HEK293 (cell line): ENCODE results near the gene COL8A1.
"Not testable (repeated sequence)": the region's sequence is repeated elsewhere in the genome, so short reads cannot be mapped to it uniquely, and the experiment has no call there.

Experiments
- BCL11A ChIP-seq: fragments of 450-650 bp; formaldehyde crosslinking; IDR thresholded peaks from 2 replicates; pipeline ENCODE4 v1.5.1; 2016; ENCODE audit warnings: low read depth, missing biosample characterization, missing genetic modification characterization
- ZBTB48 ChIP-seq: fragments of 450-650 bp; formaldehyde crosslinking; IDR thresholded peaks from 2 replicates; pipeline ENCODE4 v1.5.1; 2016; ENCODE audit warnings: missing biosample characterization, missing genetic modification characterization
- ZNF140 ChIP-seq: fragments of 450-650 bp; formaldehyde crosslinking; IDR thresholded peaks from 2 replicates; pipeline ENCODE4 v1.5.1; 2016; ENCODE audit warnings: missing biosample characterization, missing genetic modification characterization
- ZNF274 ChIP-seq, 2 experiments: fragments of 200-500 bp in 1 of 2; fragments of 450-650 bp in 1 of 2; sonication (Bioruptor generic) in 1 of 2; formaldehyde crosslinking in 1 of 2; IDR thresholded peaks; 2 replicates each; pipeline versions ENCODE4 v1.5.1 to v1.6.1; 2014 to 2016; ENCODE audit warnings: borderline replicate concordance in 1 of 2, inconsistent platforms in 1 of 2, low read length in 1 of 2, missing biosample characterization in 1 of 2, missing genetic modification characterization in 1 of 2
- ZNF433 ChIP-seq: fragments of 450-650 bp; formaldehyde crosslinking; IDR thresholded peaks from 2 replicates; pipeline ENCODE4 v1.5.1; 2016; ENCODE audit warnings: missing biosample characterization, missing genetic modification characterization, low read depth
- ZNF585B ChIP-seq: fragments of 450-650 bp; formaldehyde crosslinking; IDR thresholded peaks from 2 replicates; pipeline ENCODE4 v1.5.1; 2016; ENCODE audit warnings: missing biosample characterization, missing genetic modification characterization
- ZNF629 ChIP-seq: fragments of 450-650 bp; formaldehyde crosslinking; IDR thresholded peaks from 2 replicates; pipeline ENCODE4 v1.5.1; 2017; ENCODE audit warnings: missing biosample characterization, missing genetic modification characterization
- ZNF664 ChIP-seq: fragments of 450-650 bp; formaldehyde crosslinking; IDR thresholded peaks from 2 replicates; pipeline ENCODE4 v1.5.1; 2016; ENCODE audit warnings: missing biosample characterization, missing genetic modification characterization
- ZNF76 ChIP-seq: fragments of 450-650 bp; formaldehyde crosslinking; IDR thresholded peaks from 2 replicates; pipeline ENCODE4; 2016; ENCODE audit warnings: low read depth, missing biosample characterization, missing genetic modification characterization, borderline replicate concordance
- TF ChIP-seq, protein P1 (sequence below): fragments of 450-650 bp; formaldehyde crosslinking; IDR thresholded peaks from 2 replicates; pipeline ENCODE4 v1.5.1; 2016; ENCODE audit warnings: missing biosample characterization, missing genetic modification characterization
- TF ChIP-seq, protein P2 (sequence below): fragments of 450-650 bp; formaldehyde crosslinking; IDR thresholded peaks from 2 replicates; pipeline ENCODE4 v1.5.1; 2016; ENCODE audit warnings: missing biosample characterization, missing genetic modification characterization
- TF ChIP-seq, protein P3 (sequence below): fragments of 450-650 bp; formaldehyde crosslinking; IDR thresholded peaks from 2 replicates; pipeline ENCODE4 v1.5.1; 2016; ENCODE audit warnings: missing biosample characterization, missing genetic modification characterization, borderline replicate concordance
- TF ChIP-seq, protein P4 (sequence below): fragments of 450-650 bp; formaldehyde crosslinking; IDR thresholded peaks from 2 replicates; pipeline ENCODE4 v1.5.1; 2016; ENCODE audit warnings: missing biosample characterization, missing genetic modification characterization

DNA sequence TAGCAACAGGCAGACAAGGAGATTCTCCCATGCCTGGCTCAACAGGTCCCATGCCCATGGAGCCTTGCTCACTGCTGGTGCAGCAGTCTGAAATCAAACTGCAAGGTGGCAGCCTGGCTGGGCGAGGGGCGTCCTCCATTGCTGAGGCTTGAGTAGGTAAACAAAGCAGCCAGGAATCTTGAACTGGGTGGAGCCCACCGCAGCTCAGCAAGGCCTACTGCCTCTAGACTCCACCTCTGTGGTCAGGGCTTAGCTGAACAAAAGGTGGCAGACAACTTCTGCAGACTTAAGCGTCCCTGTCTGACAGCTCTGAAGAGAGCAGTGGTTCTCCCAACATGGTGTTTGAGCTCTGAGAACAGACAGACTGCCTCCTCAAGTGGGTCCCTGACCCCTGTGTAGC is 49.2 kb upstream of the COL8A1 start:
- TF ChIP-seq, protein P1, sequence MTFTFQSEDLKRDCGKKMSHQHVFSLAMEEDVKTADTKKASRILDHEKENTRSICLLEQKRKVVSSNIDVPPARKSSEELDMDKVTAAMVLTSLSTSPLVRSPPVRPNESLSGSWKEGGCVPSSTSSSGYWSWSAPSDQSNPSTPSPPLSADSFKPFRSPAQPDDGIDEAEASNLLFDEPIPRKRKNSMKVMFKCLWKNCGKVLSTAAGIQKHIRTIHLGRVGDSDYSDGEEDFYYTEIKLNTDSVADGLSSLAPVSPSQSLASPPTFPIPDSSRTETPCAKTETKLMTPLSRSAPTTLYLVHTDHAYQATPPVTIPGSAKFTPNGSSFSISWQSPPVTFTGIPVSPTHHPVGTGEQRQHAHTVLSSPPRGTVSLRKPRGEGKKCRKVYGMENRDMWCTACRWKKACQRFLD (tag by site-specific recombination): not testable (repeated sequence)
- TF ChIP-seq ZNF629 (tag by site-specific recombination); BCL11A; ZNF433 (tag by site-specific recombination); ZNF274 (IDR thresholded peaks at IDR 0.05; ENCODE audit: low read length); ZNF274 (tag by site-specific recombination; IDR thresholded peaks at IDR 0.05; ENCODE audit: borderline replicate concordance); ZNF76; ZNF585B (tag by site-specific recombination); ZBTB48 (tag by site-specific recombination); ZNF140 (tag by site-specific recombination); ZNF664 (tag by site-specific recombination): not testable (repeated sequence)
- TF ChIP-seq, protein P2, sequence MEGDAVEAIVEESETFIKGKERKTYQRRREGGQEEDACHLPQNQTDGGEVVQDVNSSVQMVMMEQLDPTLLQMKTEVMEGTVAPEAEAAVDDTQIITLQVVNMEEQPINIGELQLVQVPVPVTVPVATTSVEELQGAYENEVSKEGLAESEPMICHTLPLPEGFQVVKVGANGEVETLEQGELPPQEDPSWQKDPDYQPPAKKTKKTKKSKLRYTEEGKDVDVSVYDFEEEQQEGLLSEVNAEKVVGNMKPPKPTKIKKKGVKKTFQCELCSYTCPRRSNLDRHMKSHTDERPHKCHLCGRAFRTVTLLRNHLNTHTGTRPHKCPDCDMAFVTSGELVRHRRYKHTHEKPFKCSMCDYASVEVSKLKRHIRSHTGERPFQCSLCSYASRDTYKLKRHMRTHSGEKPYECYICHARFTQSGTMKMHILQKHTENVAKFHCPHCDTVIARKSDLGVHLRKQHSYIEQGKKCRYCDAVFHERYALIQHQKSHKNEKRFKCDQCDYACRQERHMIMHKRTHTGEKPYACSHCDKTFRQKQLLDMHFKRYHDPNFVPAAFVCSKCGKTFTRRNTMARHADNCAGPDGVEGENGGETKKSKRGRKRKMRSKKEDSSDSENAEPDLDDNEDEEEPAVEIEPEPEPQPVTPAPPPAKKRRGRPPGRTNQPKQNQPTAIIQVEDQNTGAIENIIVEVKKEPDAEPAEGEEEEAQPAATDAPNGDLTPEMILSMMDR (tag by site-specific recombination): not testable (repeated sequence)
- TF ChIP-seq, protein P3, sequence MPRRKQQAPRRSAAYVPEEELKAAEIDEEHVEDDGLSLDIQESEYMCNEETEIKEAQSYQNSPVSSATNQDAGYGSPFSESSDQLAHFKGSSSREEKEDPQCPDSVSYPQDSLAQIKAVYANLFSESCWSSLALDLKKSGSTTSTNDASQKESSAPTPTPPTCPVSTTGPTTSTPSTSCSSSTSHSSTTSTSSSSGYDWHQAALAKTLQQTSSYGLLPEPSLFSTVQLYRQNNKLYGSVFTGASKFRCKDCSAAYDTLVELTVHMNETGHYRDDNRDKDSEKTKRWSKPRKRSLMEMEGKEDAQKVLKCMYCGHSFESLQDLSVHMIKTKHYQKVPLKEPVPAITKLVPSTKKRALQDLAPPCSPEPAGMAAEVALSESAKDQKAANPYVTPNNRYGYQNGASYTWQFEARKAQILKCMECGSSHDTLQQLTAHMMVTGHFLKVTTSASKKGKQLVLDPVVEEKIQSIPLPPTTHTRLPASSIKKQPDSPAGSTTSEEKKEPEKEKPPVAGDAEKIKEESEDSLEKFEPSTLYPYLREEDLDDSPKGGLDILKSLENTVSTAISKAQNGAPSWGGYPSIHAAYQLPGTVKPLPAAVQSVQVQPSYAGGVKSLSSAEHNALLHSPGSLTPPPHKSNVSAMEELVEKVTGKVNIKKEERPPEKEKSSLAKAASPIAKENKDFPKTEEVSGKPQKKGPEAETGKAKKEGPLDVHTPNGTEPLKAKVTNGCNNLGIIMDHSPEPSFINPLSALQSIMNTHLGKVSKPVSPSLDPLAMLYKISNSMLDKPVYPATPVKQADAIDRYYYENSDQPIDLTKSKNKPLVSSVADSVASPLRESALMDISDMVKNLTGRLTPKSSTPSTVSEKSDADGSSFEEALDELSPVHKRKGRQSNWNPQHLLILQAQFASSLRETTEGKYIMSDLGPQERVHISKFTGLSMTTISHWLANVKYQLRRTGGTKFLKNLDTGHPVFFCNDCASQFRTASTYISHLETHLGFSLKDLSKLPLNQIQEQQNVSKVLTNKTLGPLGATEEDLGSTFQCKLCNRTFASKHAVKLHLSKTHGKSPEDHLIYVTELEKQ (tag by site-specific recombination): not testable (repeated sequence)
- TF ChIP-seq, protein P4, sequence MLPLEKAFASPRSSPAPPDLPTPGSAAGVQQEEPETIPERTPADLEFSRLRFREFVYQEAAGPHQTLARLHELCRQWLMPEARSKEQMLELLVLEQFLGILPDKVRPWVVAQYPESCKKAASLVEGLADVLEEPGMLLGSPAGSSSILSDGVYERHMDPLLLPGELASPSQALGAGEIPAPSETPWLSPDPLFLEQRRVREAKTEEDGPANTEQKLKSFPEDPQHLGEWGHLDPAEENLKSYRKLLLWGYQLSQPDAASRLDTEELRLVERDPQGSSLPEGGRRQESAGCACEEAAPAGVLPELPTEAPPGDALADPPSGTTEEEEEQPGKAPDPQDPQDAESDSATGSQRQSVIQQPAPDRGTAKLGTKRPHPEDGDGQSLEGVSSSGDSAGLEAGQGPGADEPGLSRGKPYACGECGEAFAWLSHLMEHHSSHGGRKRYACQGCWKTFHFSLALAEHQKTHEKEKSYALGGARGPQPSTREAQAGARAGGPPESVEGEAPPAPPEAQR (tag by site-specific recombination): not testable (repeated sequence)
